Caco-2 (cell line): ENCODE results near the gene KREMEN1. TPM values are rescaled to one million over a fixed set of nuclear protein-coding genes. Genes with fewer than 3 reads are reported as not detected.

Experiments used
- BruUV-seq: library from RNA; stranded (reverse); fragments of 400-500 nt; replicated peaks from 2 replicates; lab custom pipeline; 2021; lab: Mats Ljungman, UMichigan
- CTCF ChIA-PET: fragments of 300-600 bp; sonication (Branson Sonifier 250); formaldehyde crosslinking; loops from one replicate; lab custom pipeline; 2022; ENCODE audit warnings: antibody characterized with exemption; lab: Charles Lee
- POLR2A ChIA-PET: fragments of 300-600 bp; sonication (Branson Sonifier 250); formaldehyde crosslinking; loops from one replicate; lab custom pipeline; 2022; ENCODE audit warnings: antibody characterized with exemption; lab: Charles Lee
- DNase-seq, 2 experiments: peaks; one replicate each; pipeline versions ENCODE4 v3.0.0 to v3.0.0-alpha.2; 2020 to 2022
- H3K27me3 ChIP-seq: replicated peaks from 2 replicates; pipeline ENCODE4 v1.6.0; 2011; ENCODE audit warnings: low read length; ENCODE audit not compliant: control insufficient read depth, insufficient read depth
- H3K36me3 ChIP-seq: 2 replicates; pipeline ENCODE4 v1.5.1; 2011; ENCODE audit warnings: low read length; ENCODE audit not compliant: control insufficient read depth, insufficient read depth
- H3K4me1 ChIP-seq: fragments of 250-450 bp; sonication (Bioruptor Pico); 2 replicates; pipeline ENCODE4 v1.5.1; 2020; ENCODE audit warnings: mild to moderate bottlenecking
- H3K4me3 ChIP-seq: 2 replicates; pipeline ENCODE4 v1.5.1; 2011; ENCODE audit warnings: low read depth, mild to moderate bottlenecking, control low read depth, low read length
- H3K9me3 ChIP-seq: fragments of 250-450 bp; sonication (Bioruptor Pico); 2 replicates; pipeline ENCODE4 v1.5.1; 2020; ENCODE audit warnings: mild to moderate bottlenecking, moderate library complexity
- H3K27ac Mint-ChIP-seq: one replicate; pipeline ENCODE4 v1.8.0; 2022; ENCODE audit warnings: mixed read lengths; ENCODE audit not compliant: unreplicated experiment
- H3K27me3 Mint-ChIP-seq: one replicate; pipeline ENCODE4 v1.8.0; 2022; ENCODE audit warnings: mixed read lengths; ENCODE audit not compliant: insufficient read depth, unreplicated experiment
- H3K36me3 Mint-ChIP-seq: one replicate; pipeline ENCODE4 v1.8.0; 2022; ENCODE audit warnings: mild to moderate bottlenecking, mixed read lengths; ENCODE audit not compliant: insufficient read depth, unreplicated experiment
- H3K4me1 Mint-ChIP-seq: one replicate; pipeline ENCODE4 v1.8.0; 2022; ENCODE audit warnings: low read depth, mixed read lengths; ENCODE audit not compliant: unreplicated experiment
- H3K4me3 Mint-ChIP-seq: one replicate; pipeline ENCODE4 v1.8.0; 2022; ENCODE audit warnings: mild to moderate bottlenecking, moderate library complexity, mixed read lengths; ENCODE audit not compliant: unreplicated experiment
- H3K9me3 Mint-ChIP-seq: one replicate; pipeline ENCODE4 v1.8.0; 2022; ENCODE audit warnings: mixed read lengths; ENCODE audit not compliant: unreplicated experiment
- intact Hi-C: fragments of 100-400 bp; cut with micrococcal nuclease; formaldehyde crosslinking; loops from one replicate; pipeline ENCODE4 v1.10.0; 2022; ENCODE audit not compliant: unreplicated experiment
- total RNA-seq: library from RNA; stranded (reverse); gene quantifications from 2 replicates; pipeline ENCODE4 v1.2.3, GENCODE V29; 2022
- TF ChIP-seq, protein P1 (sequence below), 2 experiments: fragments of 200-600 bp in 1 of 2; IDR thresholded peaks; 1 replicate in 1 of 2; 2 replicates in 1 of 2; pipeline versions ENCODE4 v1.5.1 to v1.8.0; 2011 to 2022; ENCODE audit warnings: antibody characterized with exemption in 1 of 2, control low read depth in 1 of 2, inconsistent platforms in 1 of 2, low read depth in 1 of 2, low read length in 1 of 2, mild to moderate bottlenecking in 1 of 2, moderate library complexity in 1 of 2; ENCODE audit not compliant: insufficient read depth in 1 of 2, severe bottlenecking in 1 of 2, unreplicated experiment in 1 of 2

The KREMEN1 gene
- total RNA-seq, 1 experiment from 2014 or later: 29.7 TPM

DNA sequence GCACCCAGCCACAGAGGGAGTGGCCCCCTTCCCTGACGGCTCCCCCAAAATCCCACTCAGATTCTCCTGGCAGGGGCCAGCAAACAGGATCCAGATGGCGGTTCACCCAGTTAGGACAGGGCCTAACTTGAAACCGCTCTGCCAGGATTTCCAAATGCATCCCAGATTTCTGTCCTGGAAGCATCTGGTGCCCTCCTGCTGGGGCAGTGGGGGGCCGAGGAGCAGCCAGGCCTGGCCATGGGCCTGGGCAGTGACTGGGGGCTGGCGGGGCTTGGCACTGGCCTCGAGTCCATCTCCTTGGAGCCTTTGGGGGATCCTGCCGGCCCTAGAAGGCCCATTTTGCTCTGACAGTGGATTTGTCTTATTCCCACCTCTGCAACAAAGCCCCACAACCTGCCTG lies 115.0 kb downstream of the KREMEN1 start:
- no peak overlapping the region for H3K4me3 Mint-ChIP-seq
- no peaks in the 10 kb centered on the region for H3K36me3 Mint-ChIP-seq
- ChIA-PET CTCF (no interaction called here), POLR2A (no interaction called here)
- no peaks in the 10 kb centered on the region; the same call in 1 of the 2 replicates for H3K27me3 ChIP-seq
- TF ChIP-seq, protein P1, sequence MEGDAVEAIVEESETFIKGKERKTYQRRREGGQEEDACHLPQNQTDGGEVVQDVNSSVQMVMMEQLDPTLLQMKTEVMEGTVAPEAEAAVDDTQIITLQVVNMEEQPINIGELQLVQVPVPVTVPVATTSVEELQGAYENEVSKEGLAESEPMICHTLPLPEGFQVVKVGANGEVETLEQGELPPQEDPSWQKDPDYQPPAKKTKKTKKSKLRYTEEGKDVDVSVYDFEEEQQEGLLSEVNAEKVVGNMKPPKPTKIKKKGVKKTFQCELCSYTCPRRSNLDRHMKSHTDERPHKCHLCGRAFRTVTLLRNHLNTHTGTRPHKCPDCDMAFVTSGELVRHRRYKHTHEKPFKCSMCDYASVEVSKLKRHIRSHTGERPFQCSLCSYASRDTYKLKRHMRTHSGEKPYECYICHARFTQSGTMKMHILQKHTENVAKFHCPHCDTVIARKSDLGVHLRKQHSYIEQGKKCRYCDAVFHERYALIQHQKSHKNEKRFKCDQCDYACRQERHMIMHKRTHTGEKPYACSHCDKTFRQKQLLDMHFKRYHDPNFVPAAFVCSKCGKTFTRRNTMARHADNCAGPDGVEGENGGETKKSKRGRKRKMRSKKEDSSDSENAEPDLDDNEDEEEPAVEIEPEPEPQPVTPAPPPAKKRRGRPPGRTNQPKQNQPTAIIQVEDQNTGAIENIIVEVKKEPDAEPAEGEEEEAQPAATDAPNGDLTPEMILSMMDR (IDR thresholded peaks at IDR 0.05; ENCODE audit: insufficient read depth in 1 of 2, low read depth in 1 of 2, low read length in 1 of 2, severe bottlenecking in 1 of 2, unreplicated experiment in 1 of 2): no peak
- no peak overlapping the region for H3K27ac Mint-ChIP-seq
- BruUV-seq: no TSS peak
- no peak for DNase-seq
- H3K9me3 Mint-ChIP-seq: no peaks in the 10 kb centered on the region
- intact Hi-C loops: no loop called here
- no peaks in the 10 kb centered on the region for H3K4me1 ChIP-seq
- no peaks in the 10 kb centered on the region for H3K36me3 ChIP-seq
- no peaks in the 10 kb centered on the region for H3K9me3 ChIP-seq
- H3K27me3 Mint-ChIP-seq: no peaks in the 10 kb centered on the region
- H3K4me3 ChIP-seq: no peak overlapping the region
- H3K4me1 Mint-ChIP-seq: no peaks in the 10 kb centered on the region

DNA sequence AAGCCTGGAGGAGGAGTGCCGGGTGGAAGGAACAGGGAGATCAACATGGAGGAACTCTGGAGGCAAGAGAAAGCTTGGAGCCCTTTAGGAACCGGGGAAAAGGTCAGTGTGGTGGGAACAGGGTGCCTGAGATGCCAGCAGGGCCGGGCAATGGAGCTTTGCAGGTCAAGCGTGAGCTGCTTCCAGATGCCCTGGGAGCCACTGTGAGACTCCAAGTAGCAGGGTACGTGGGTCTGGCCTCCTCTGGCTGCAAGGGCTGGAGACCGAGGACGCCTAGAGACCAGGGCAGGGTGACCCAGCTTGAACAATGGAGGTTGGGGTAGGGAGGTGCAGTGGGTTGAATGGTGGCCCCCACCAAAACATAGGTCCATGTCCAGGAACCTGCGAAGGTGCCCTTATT lies 117.2 kb downstream of the KREMEN1 start:
- Histone ChIP-seq H3K27me3 (no peaks in the 10 kb centered on the region; the same call in 1 of the 2 replicates), H3K4me3 (no peak overlapping the region), H3K9me3 (no peaks in the 10 kb centered on the region), H3K36me3 (no peaks in the 10 kb centered on the region), H3K4me1 (no peaks in the 10 kb centered on the region)
- POLR2A ChIA-PET: interaction anchor here (0.7 kb wide), 1 partner anchor 27 kb away, joined by 3 read pairs; no protein-coding TSS in a partner anchor
- Mint-ChIP-seq H3K27ac (no peak overlapping the region), H3K9me3 (no peaks in the 10 kb centered on the region), H3K4me3 (no peak overlapping the region), H3K27me3 (no peaks in the 10 kb centered on the region), H3K4me1 (no peaks in the 10 kb centered on the region), H3K36me3 (no peaks in the 10 kb centered on the region)
- TF ChIP-seq, protein P1 (IDR thresholded peaks at IDR 0.05; ENCODE audit: insufficient read depth in 1 of 2, low read depth in 1 of 2, low read length in 1 of 2, severe bottlenecking in 1 of 2, unreplicated experiment in 1 of 2): no peak
- CTCF ChIA-PET: interaction anchor here (0.6 kb wide), 1 partner anchor 104 kb away, joined by 5 read pairs; no protein-coding TSS in a partner anchor
- no TSS peak for BruUV-seq
- intact Hi-C loops: no loop called here
- DNase-seq: no peak

DNA sequence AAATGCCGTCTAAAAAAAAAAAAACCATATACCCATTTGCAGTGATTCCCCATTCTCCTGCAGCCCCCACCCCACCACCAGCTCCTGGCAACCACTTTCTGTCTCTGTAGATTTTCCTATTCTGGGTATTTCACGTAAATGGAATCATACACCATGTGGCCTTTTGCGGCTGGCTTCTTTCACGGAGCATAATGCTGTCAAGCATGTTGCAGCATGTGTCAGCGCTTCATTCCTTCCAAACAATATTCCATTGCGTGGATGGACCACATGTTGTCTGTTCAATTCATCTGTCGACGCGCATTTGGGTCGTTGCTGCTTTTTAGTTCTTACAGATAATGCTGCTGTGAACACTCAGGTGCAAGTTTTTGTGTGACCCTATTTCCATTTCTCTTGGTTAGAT lies 118.1 kb downstream of the KREMEN1 start:
- POLR2A ChIA-PET: no interaction called here
- H3K27me3 Mint-ChIP-seq: no peaks in the 10 kb centered on the region
- TF ChIP-seq, protein P1 (IDR thresholded peaks at IDR 0.05; ENCODE audit: insufficient read depth in 1 of 2, low read depth in 1 of 2, low read length in 1 of 2, severe bottlenecking in 1 of 2, unreplicated experiment in 1 of 2): no peak
- H3K4me1 ChIP-seq: no peaks in the 10 kb centered on the region
- H3K4me3 Mint-ChIP-seq: no peak overlapping the region
- H3K9me3 ChIP-seq: no peaks in the 10 kb centered on the region
- no peaks in the 10 kb centered on the region for H3K36me3 Mint-ChIP-seq
- no peak for DNase-seq
- no peaks in the 10 kb centered on the region for H3K9me3 Mint-ChIP-seq
- CTCF ChIA-PET: no interaction called here
- no peak overlapping the region for H3K4me3 ChIP-seq
- no peaks in the 10 kb centered on the region; the same call in 1 of the 2 replicates for H3K27me3 ChIP-seq
- no peaks in the 10 kb centered on the region for H3K4me1 Mint-ChIP-seq
- no peaks in the 10 kb centered on the region for H3K36me3 ChIP-seq
- no peak overlapping the region for H3K27ac Mint-ChIP-seq
- intact Hi-C loops: no loop called here
- no TSS peak for BruUV-seq
